Endothelial cell (in vitro differentiated cells): ENCODE data around the gene MAFB. TPM values are rescaled to one million over a fixed set of nuclear protein-coding genes. Genes with fewer than 3 reads are reported as not detected.

Experiments
- DNase-seq: peaks from one replicate; pipeline ENCODE4 v3.0.0; 2021; ENCODE audit warnings: low spot score
- H3K27ac Mint-ChIP-seq: one replicate; pipeline ENCODE4 v1.8.0; 2021; ENCODE audit warnings: mixed read lengths, inconsistent platforms; ENCODE audit not compliant: unreplicated experiment
- H3K27me3 Mint-ChIP-seq: one replicate; pipeline ENCODE4 v1.8.0; 2021; ENCODE audit warnings: mild to moderate bottlenecking, moderate library complexity, mixed read lengths, inconsistent platforms; ENCODE audit not compliant: unreplicated experiment
- H3K36me3 Mint-ChIP-seq: one replicate; pipeline ENCODE4 v1.8.0; 2021; ENCODE audit warnings: mild to moderate bottlenecking, low read depth, mixed read lengths, inconsistent platforms; ENCODE audit not compliant: unreplicated experiment
- H3K4me1 Mint-ChIP-seq: one replicate; pipeline ENCODE4 v1.8.0; 2021; ENCODE audit warnings: mild to moderate bottlenecking, mixed read lengths, inconsistent platforms; ENCODE audit not compliant: unreplicated experiment
- H3K4me3 Mint-ChIP-seq: one replicate; pipeline ENCODE4 v1.8.0; 2021; ENCODE audit warnings: mild to moderate bottlenecking, mixed read lengths, inconsistent platforms; ENCODE audit not compliant: unreplicated experiment
- H3K9me3 Mint-ChIP-seq: one replicate; pipeline ENCODE4 v1.8.0; 2021; ENCODE audit warnings: mixed read lengths, inconsistent platforms; ENCODE audit not compliant: unreplicated experiment
- total RNA-seq: library from RNA; stranded (reverse); fragmentation: NEBNext Ultra II Directional; extraction: Animal tissue kit (Norgen Biotek cat#: 25700); gene quantifications from one replicate; pipeline ENCODE4 v1.2.1, GENCODE V29; 2021; ENCODE audit not compliant: unreplicated experiment
- TF ChIP-seq, protein P1 (sequence below): fragments of 200-600 bp; sonication (generic); IDR thresholded peaks from one replicate; pipeline ENCODE4 v1.5.0; 2021; ENCODE audit warnings: antibody characterized with exemption; ENCODE audit not compliant: unreplicated experiment

The MAFB gene
- total RNA-seq, 1 donor from 2014 or later: 2.1 TPM

DNA sequence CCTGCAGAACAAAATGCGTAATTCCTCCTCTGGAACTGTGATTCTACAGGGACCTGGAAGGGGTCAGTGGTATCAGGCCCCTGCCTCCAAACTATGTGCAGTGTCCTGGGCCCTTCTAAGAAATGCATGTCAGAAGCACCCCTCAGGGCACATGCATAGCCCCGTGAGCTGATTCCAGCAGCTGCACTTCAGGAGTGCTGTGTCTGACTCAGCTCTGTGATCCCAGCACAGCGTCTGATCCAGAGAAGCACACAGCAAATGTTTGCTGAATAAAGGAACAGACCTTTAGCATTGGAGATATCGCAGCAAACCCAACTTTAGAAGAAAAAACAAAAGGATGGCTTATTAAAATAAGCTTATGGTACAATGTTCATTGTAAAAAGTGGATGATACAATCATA lies 15.8 kb upstream of the MAFB start:
- H3K27me3 Mint-ChIP-seq: peaks cover 2% of the 10 kb centered on the region
- no peak for DNase-seq
- no peaks in the 10 kb centered on the region for H3K9me3 Mint-ChIP-seq
- no peaks in the 10 kb centered on the region for H3K4me1 Mint-ChIP-seq
- no peaks in the 10 kb centered on the region for H3K36me3 Mint-ChIP-seq
- no peak overlapping the region for H3K4me3 Mint-ChIP-seq
- TF ChIP-seq, protein P1, sequence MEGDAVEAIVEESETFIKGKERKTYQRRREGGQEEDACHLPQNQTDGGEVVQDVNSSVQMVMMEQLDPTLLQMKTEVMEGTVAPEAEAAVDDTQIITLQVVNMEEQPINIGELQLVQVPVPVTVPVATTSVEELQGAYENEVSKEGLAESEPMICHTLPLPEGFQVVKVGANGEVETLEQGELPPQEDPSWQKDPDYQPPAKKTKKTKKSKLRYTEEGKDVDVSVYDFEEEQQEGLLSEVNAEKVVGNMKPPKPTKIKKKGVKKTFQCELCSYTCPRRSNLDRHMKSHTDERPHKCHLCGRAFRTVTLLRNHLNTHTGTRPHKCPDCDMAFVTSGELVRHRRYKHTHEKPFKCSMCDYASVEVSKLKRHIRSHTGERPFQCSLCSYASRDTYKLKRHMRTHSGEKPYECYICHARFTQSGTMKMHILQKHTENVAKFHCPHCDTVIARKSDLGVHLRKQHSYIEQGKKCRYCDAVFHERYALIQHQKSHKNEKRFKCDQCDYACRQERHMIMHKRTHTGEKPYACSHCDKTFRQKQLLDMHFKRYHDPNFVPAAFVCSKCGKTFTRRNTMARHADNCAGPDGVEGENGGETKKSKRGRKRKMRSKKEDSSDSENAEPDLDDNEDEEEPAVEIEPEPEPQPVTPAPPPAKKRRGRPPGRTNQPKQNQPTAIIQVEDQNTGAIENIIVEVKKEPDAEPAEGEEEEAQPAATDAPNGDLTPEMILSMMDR: no peak
- no peak overlapping the region for H3K27ac Mint-ChIP-seq

DNA sequence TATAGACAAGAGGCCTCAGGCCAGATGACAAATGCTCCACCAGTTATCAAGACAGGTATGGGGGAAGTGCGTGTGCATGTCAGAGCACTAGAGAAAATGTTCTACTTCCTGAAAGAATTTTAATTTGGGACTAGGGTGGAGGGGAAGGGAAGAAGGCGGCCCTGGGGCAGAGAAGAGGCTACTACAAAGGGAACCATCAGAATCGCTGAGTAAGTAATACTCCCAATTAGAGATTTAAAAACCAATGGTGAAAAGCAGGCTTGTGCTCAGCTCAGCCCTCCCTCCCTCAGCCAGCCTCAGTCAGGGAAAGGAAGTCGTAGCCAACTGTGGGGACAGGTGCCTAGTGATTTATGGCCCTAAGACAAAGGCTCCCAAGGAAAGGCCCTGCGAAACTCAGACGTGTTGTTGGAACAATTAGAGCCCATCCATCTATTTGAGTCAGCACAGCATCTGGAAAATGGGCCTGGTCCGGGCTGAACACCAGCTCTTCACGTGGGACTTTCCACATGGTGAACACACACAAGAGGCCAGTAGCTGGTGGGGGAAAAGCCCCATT lies 15.0 kb upstream of the MAFB start:
- TF ChIP-seq, protein P1: no peak
- Mint-ChIP-seq H3K4me1 (no peaks in the 10 kb centered on the region), H3K36me3 (no peaks in the 10 kb centered on the region), H3K4me3 (no peak overlapping the region), H3K9me3 (no peaks in the 10 kb centered on the region), H3K27me3 (peaks cover 2% of the 10 kb centered on the region), H3K27ac (no peak overlapping the region)
- no peak for DNase-seq

- H3K9me3 Mint-ChIP-seq: no peaks in the 10 kb centered on the region
- peaks cover 6% of the 10 kb centered on the region for H3K27me3 Mint-ChIP-seq
- no peaks in the 10 kb centered on the region for H3K4me1 Mint-ChIP-seq
- no peaks in the 10 kb centered on the region for H3K36me3 Mint-ChIP-seq
- DNase-seq: no peak
- no peak overlapping the region for H3K27ac Mint-ChIP-seq
- TF ChIP-seq, protein P1: no peak
- H3K4me3 Mint-ChIP-seq: no peak overlapping the region
Measured at GRCh38 chr20:40702504-40702903, 13.5 kb upstream of the MAFB start.

DNA sequence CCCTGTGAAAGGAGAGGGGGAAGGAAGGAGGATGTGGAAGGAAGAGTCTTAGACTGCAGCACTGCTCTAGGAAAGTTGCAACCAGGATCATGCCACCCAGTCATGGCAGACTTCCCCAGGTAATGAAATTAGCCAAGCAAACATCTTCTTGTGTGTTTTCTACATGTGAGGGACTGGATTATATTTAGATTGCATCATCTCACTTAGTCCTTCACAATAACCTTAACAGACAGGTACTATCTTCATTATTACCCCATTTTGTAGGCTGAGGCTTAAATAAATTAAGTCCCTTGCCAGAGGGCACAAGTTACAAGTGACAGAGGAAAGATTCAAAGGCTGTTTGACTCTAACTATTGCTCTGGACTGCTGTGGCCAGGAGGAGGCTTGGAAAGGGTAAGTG lies 9.7 kb upstream of the MAFB start:
- H3K27ac Mint-ChIP-seq: no peak overlapping the region
- H3K4me1 Mint-ChIP-seq: no peaks in the 10 kb centered on the region
- H3K36me3 Mint-ChIP-seq: no peaks in the 10 kb centered on the region
- H3K9me3 Mint-ChIP-seq: no peaks in the 10 kb centered on the region
- TF ChIP-seq, protein P1: no peak
- H3K27me3 Mint-ChIP-seq: peaks cover 5% of the 10 kb centered on the region
- DNase-seq: no peak
- no peak overlapping the region for H3K4me3 Mint-ChIP-seq

DNA sequence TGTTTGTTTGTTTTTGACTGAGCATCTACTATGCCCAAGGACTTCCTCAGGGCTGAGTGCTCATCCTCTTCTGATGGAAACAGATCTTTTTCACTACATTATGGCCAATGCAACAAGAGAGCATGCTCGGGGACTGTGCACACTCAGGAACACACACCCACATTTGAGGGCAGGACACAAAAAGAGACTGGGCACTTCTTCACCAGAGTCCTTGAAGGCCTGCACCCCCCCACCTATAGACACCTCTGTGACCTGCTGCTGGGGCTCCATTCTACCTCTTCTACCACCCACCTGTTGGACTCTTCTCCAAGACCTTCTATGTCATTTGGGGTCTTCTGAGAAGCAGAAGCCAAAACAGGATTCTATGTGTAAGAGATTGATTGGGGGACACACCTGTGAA lies 9.2 kb upstream of the MAFB start:
- no peak overlapping the region for H3K4me3 Mint-ChIP-seq
- DNase-seq: no peak
- H3K36me3 Mint-ChIP-seq: no peaks in the 10 kb centered on the region
- H3K27me3 Mint-ChIP-seq: peaks cover 6% of the 10 kb centered on the region
- no peaks in the 10 kb centered on the region for H3K4me1 Mint-ChIP-seq
- H3K9me3 Mint-ChIP-seq: no peaks in the 10 kb centered on the region
- H3K27ac Mint-ChIP-seq: no peak overlapping the region
- TF ChIP-seq, protein P1: no peak
